AG08396 (cell line): Measurements from ENCODE around the gene RARS1.

Source experiments
- DNase-seq: peaks from one replicate; pipeline ENCODE4 v3.0.0; 2012; ENCODE audit warnings: low spot score, mixed read lengths

Gene RARS1

GRCh38 chr5:168486136-168486879, at the start of gene RARS1:
Gene RARS1 (plus strand): TSS chr5:168486471. CDS start chr5:168486499, 28 bp downstream.
- peak; percentile 95 for DNase-seq

- DNase-seq: no peak
Measured at GRCh38 chr5:168438349-168438748, 47.9 kb upstream of the RARS1 start.

DNA sequence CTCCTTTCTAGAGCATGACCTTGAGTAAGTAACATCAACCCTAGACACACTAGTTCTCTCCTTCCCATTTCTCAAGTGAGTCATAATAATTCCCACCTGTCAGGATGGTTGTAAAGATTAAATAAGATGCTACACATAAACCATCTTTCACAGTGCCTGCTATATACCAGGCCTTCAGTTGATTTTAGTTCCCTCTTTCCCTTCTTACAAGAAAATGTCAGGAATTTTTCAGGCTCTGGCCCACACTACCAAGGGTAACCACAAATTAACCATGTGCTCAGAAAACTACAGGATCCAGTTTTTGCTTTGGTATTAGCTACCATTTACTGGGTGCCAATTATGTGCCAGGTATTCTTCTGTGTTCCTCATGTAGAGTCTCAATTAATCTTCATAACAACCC, 42.7 kb upstream of the RARS1 start:
- no peak for DNase-seq

DNA sequence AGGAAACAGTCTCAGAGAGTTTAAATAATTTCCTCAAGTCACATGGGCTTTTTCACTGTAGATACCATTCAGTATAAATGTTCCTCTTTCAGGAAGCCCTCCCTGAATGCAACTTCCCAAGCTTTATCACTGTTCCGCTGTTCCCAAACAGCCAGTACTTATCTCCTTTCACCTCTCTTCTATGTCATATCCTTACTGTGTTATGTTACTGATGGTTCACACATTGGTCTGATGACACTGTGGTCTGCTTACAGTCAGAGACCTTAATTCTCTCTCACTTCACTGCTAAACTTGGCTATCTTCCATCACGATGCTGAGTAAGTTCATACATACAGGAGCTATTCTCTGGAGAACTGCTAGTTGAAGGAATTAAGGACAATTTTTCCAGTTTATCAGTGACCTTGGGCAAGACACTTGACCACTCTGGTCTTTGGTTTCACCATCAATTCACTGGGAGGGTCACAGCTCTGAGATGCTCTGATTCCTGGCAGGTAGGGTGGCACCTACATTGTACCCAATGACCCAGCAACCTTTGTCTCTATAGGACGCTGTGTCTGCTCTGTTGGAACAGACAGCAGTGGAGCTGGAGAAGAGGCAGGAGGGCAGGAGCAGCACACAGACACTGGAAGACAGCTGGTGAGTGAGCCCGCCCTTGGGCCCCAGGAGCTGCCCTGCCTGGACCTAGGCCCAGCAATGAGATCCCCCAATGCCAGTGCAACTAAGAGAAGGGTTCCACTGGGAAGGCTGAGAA, 42.1 kb upstream of the RARS1 start:
- no peak for DNase-seq

GRCh38 chr5:168446983-168447619, 39.2 kb upstream of the RARS1 start:
- DNase-seq: no peak

GRCh38 chr5:168447808-168448207, 38.5 kb upstream of the RARS1 start:
- DNase-seq: no peak

DNA sequence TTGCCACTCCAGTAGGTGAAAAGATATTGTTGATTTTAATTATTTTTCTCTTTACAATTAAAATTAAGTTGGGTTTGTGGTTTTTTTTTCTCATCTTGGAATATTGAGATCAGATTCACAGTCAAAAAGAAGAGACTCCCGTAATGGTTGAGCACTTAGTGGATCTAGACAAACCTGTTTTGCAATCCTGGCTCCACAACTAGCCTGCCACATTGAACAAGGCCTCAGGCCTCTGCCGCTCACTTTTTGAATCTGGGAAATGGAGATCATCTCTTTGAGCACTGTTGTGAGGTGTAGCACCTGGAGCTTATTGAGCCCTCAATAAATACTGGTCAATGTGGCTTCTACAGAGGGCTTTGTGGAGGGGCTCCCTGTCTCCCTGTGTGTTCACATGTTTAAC, 37.1 kb upstream of the RARS1 start:
- no peak for DNase-seq

- DNase-seq: no peak
Measured at GRCh38 chr5:168451565-168451964, 34.7 kb upstream of the RARS1 start.

GRCh38 chr5:168455201-168455600, 31.1 kb upstream of the RARS1 start:
- DNase-seq: no peak

DNA sequence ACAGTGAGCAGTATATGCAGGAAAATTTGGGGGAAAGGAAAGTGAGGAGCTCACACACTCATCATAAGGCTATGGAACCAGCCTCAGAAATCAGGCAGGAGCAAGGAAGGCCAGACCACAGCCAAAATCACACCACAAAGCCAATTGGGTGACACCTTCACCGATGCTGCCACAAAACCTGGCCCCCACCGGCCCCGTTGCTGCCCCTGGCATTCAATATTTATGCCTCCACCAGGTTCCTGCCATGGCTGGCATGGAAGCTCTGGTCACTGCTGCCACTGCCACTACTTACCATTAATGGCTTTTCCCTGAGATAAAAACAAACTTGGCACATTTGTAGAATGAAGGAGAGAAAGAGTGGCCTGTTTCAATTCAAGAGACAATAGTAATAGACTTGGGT, 28.7 kb upstream of the RARS1 start:
- DNase-seq: no peak

- DNase-seq: no peak
Measured at GRCh38 chr5:168460606-168461005, 25.7 kb upstream of the RARS1 start.

GRCh38 chr5:168463081-168463480, 23.2 kb upstream of the RARS1 start:
- no peak for DNase-seq

DNA sequence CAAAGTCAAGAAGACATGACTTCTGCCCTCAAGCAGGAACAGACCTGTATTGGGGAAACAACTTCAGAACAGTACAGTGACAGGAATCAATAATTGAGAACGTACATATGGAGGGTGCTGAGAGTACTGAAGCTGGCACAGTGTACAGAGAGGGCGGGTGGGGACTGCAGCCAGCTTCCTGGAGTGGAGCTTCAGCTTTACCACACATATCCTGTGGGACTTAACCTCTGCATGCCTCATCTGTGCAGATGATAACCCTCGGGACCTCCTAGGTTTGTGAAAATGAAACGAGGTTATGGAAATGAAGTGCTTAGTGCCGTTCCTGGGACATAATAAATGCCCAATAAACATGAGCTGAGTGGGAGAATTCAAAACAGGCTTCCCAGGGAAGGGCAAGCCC, 22.1 kb upstream of the RARS1 start:
- DNase-seq: no peak

DNA sequence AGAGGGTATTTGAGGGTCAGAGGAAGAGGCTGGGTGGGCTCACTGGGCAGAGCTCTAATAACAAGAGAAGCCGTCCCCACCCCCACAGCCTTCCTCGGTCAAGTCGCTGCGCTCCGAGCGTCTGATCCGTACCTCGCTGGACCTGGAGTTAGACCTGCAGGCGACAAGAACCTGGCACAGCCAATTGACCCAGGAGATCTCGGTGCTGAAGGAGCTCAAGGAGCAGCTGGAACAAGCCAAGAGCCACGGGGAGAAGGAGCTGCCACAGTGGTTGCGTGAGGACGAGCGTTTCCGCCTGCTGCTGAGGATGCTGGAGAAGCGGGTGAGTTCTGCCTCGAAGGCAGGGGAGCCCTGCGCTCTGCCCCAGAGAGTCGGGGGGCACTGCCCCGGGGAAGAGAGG, 21.6 kb upstream of the RARS1 start:
- DNase-seq: no peak

- no peak for DNase-seq
Measured at GRCh38 chr5:168467755-168468330, 18.4 kb upstream of the RARS1 start.

DNA sequence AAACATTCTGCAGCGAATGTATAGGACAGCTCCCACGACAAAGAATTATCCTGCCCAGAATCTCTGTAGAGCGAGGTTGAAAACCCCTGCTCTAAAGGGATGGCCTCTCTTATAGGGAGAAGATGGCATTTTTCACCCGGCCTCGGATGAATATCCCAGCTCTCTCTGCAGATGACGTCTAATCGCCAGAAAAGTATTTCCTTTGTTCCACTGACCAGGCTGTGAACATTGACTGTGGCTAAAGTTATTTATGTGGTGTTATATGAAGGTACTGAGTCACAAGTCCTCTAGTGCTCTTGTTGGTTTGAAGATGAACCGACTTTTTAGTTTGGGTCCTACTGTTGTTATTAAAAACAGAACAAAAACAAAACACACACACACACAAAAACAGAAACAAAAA, 17.4 kb upstream of the RARS1 start:
- peak; percentile 43 for DNase-seq

DNA sequence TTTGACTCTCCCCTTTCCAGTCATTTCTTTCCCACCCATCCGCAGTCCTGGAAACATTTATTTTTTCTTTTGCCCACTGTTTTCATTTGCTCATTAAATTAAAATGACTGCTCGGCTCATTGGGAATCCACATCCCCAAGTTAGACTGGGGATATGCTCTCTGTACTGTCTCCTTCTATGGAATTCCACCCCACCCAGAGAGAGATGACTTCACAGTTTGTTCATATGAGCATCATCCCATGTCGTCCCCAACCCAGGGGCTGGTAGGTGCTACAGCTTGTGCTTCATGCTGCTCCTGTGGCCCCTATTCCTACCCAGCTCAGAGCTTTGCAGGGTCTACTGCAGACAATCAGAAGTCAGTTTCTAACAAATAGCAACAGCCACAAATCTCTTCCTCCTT, 16.5 kb upstream of the RARS1 start:
- DNase-seq: no peak

DNA sequence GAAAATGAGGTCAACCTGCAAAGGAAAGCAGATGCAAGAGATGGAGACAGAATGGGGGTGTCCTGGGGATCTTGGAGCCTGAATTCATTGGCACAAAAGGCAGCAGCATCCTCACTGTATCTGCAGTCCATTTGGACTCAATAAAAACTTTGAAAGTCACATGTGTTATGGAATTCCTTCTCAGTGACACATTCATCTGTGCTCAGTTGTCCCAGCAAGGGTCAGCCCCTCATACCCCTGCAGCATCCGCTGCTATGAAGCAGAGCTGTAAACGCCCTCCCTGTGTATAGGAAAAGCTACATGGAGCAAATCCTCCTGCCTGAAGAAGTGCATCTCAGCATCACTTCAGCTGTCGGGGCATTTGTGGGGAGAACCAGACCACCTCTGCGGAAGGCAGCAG, 14.5 kb upstream of the RARS1 start:
- peak; percentile 17 for DNase-seq

DNA sequence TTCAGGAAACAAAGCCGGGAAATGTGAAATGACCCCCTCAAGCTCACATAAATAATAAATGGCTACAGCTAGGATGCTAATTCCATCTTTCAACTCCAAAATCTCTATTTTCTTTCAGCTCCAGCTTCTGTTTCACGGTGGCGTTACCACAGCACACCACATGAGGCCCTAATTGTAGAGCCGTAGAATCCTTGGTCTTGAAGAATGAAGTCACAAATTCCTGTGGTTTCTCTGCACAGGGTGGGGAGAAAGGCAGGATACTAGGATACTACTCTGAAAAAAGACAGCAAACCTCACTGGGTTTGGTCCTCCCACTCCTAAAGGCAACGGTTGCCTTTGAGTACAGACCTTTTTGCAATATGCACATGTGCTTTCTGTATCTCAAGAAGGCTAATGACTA, 13.9 kb upstream of the RARS1 start:
- DNase-seq: peak; percentile 83

GRCh38 chr5:168474319-168474718, 12.0 kb upstream of the RARS1 start:
- no peak for DNase-seq

DNA sequence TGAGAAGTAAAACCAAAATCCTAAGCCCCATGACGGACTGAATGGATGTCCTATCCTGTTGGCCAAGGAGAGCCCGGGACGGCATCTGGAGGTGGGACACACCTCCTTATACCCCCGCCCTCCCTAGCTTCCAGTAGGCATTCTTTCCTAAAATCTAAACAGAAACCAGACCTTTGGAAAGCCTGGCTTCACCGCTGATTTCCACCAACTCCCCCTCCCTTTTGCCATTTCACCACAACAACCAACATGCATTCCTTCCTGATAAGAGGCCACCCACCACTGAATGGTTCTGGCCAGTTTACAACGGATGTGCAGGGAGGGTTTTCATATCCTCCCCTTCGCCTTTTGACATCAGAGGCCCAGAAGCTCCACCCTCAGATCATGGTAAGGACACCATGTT, 9.2 kb upstream of the RARS1 start:
- peak; percentile 42 for DNase-seq

GRCh38 chr5:168479166-168479565, 7.1 kb upstream of the RARS1 start:
- DNase-seq: no peak

GRCh38 chr5:168480601-168481000, 5.7 kb upstream of the RARS1 start:
- DNase-seq: no peak
